Ovary (tissue), 1 donor: ENCODE results near the gene SLC47A2.

Experiments used
- EP300 ChIP-seq: sonication (generic); formaldehyde crosslinking; IDR thresholded peaks from one replicate; pipeline ENCODE4 v1.6.1; 2017; ENCODE audit warnings: antibody characterized with exemption
- POLR2A ChIP-seq: fragments of 450-650 bp; IDR thresholded peaks from one replicate; pipeline ENCODE4 v1.6.1; 2017; ENCODE audit warnings: antibody characterized with exemption, mild to moderate bottlenecking, moderate library complexity

GRCh38 chr17:19726631-19727376 lies 10.4 kb upstream of the SLC47A2 start:
- TF ChIP-seq POLR2A, result no peak
- TF ChIP-seq EP300, result no peak
